Fibroblast of pulmonary artery (primary cell): Measurements from ENCODE around the gene CCDC12.

ENCODE experiments used
- DNase-seq: peaks from one replicate; pipeline ENCODE4 v3.0.0-alpha.2; 2010; ENCODE audit warnings: low read depth
- H3K4me3 ChIP-seq: replicated peaks from 2 replicates; pipeline ENCODE4 v1.5.1; 2011; ENCODE audit warnings: low read depth, mild to moderate bottlenecking, control low read depth, low read length, moderate library complexity
- TF ChIP-seq, protein P1 (sequence below): IDR thresholded peaks from 2 replicates; pipeline ENCODE4 v1.5.1; 2011; ENCODE audit warnings: mild to moderate bottlenecking, control low read depth, low read length, inconsistent platforms; ENCODE audit errors: missing control alignments

Gene CCDC12

DNA sequence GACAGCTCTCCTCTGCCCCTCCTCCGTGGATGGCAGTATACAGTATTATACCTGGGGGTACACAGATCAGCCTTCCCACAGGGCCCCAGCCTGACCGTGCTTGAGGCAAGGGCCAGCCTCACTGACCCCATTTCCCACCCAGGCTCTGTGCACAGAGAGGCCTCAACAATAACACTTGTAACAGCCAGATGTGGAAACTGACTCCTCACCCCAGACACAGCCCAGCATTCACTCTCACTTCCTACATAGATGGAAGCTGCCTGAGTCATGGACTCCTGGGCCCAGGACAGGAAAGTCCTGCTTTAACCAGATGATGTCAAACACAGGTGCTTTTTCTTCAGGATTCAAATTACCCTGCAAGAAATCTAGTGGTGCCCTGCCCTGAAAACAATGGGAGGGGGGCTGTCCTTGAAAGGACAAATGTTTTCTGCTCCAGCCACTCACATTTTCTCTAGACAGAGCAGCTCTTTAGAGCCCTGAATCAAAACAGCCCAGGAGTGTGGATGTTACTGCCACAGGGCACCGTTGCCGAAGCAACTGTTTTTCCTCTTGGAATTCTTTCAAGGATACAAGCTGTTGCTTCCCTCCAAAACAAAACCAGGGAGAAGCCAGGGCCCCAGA, 16.4 kb downstream of the CCDC12 start:
- TF ChIP-seq, protein P1, sequence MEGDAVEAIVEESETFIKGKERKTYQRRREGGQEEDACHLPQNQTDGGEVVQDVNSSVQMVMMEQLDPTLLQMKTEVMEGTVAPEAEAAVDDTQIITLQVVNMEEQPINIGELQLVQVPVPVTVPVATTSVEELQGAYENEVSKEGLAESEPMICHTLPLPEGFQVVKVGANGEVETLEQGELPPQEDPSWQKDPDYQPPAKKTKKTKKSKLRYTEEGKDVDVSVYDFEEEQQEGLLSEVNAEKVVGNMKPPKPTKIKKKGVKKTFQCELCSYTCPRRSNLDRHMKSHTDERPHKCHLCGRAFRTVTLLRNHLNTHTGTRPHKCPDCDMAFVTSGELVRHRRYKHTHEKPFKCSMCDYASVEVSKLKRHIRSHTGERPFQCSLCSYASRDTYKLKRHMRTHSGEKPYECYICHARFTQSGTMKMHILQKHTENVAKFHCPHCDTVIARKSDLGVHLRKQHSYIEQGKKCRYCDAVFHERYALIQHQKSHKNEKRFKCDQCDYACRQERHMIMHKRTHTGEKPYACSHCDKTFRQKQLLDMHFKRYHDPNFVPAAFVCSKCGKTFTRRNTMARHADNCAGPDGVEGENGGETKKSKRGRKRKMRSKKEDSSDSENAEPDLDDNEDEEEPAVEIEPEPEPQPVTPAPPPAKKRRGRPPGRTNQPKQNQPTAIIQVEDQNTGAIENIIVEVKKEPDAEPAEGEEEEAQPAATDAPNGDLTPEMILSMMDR = no peak
- H3K4me3 ChIP-seq = no peak overlapping the region
- DNase-seq = peak; percentile 61

DNA sequence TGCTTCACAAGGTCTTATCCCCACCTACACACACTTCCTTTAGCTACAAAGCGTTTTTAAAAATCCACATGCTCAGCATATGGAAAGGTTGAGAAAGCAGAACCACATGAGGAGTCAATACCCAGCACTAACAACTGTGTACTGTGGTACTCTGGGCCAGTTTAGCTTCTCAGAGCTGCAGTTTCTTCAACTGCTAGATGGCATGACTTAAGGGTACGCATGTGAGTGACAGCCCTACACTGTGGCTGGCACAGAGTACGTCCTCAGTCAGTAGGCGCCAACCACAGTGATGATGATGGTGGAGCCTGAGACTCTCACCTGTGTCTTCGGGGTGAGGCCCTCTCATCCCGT, 17.4 kb downstream of the CCDC12 start:
- TF ChIP-seq, protein P1 = no peak
- DNase-seq = no peak
- H3K4me3 ChIP-seq = no peak overlapping the region

DNA sequence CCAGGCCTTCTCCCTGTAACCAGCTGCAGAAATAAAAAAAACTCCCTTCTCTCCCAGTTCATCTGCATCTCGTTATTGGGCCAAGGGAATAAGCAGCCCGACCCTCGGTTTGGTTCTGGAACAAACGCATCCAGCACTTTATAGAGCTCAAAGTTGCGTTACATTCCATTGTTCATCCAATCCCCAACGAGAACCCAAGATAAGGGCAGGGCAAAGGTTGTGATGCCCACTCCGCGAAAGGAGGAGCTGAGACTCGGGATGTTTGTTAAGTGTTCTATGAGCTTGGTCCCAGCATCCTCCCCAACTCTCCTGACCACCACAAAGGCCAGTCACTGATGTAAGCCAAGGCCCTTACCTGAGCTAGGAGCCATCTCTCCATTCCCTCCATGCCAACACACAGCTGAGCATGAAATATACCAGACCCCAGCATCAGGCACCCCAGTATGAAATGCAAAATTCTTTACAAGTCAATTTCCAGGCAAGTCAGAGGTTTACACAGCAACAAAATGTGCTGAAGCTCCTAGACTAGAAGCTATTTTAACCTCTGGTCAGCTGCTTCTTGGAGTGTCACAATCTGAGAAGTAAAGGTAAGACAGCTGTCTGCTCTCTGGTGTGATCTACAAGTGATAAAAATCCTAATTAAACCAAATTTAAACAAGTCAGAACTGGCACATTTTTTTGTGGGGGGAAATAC, 17.9 kb downstream of the CCDC12 start:
- no peak for DNase-seq
- TF ChIP-seq, protein P1 = no peak

DNA sequence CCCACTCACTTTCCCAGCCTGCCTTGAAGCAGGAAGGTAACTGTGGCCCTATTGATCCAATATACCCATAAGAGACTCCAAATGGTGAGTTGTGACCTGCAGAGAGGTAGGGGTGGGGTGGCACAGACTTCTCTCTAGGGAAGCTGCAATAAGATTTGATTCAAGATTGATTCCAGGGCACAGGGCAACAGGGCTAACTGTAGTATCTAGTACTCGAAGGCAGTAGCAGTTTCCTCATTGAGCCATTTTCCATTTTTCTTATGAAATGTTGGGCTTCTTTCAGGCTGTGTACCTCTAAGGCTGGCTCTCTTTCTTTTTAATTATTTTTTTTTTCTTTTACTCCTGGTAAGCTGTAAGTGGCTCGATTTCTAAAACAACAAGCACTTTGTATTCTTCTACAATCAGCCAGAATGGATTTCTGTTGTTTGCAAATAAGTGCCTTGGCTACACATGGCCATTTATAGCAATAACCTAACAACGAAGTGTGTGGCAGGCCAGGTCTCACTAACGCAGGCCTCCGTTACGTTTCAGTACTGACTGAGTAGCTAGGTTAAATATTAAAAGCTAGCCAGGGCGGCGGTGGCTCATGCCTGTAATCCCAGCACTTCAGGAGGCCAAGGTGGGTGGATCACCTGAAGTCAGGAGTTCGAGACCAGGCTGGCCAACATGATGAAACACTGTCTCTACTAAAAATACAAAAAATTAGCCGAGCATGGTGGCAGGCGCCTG, 19.3 kb downstream of the CCDC12 start:
- no peak for DNase-seq
- TF ChIP-seq, protein P1 = no peak
- no peak overlapping the region for H3K4me3 ChIP-seq

More for the DNA sequence above, 17.9 kb downstream of the CCDC12 start:
- H3K4me3 ChIP-seq = no peak overlapping the region

DNA sequence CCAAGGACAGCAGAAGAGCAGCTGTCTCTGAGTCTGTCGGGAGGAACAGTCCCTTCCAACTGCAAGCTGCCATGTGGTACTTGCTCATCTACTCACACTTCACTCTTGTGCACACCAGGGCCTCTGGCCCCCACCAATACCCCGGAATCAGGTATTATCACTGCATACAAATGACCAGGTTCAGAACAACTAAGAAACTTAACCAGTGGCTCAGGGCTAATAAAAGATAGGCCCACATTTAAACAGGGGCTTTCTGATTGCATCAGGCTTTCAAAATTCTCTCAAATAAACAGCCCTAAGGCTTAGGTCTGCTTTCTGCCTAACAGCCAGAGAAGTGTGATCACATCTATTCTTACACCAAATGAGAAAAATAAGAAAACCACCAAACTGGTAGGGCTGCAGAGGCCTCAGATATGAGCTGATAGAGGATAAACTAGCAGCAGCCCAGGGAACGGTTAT, 20.7 kb downstream of the CCDC12 start:
- no peak for DNase-seq
- H3K4me3 ChIP-seq = no peak overlapping the region
- TF ChIP-seq, protein P1 = no peak

DNA sequence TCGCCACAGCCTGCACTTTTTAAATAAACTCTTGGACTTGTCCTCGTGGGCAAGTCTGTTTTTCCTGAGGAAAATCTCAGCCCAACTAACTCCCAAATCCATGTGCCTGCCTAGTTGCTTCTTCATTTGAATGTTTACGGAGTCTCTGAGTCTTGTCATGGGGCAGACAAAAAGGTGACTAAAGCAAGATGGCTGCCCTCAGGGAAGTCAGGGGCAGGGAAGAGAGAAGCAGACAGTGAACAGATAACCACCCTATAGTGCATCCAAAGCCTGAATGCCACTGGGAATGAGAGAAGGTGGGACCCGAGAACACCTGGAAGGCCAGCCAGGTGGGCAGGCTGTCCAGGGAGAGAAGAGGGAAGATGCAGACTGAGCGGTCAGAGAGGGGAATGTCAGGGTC, 21.4 kb downstream of the CCDC12 start:
- DNase-seq = no peak
- H3K4me3 ChIP-seq = no peak overlapping the region
- TF ChIP-seq, protein P1 = no peak
